ENCODE data around the gene CCDC82. TPM values are rescaled to one million over a fixed set of nuclear protein-coding genes. Genes with fewer than 3 reads are reported as not detected.

Gene CCDC82
- total RNA-seq, 4 donors from 2014 or later, result 12.5 to 31.9 (median 14.3) TPM

DNA sequence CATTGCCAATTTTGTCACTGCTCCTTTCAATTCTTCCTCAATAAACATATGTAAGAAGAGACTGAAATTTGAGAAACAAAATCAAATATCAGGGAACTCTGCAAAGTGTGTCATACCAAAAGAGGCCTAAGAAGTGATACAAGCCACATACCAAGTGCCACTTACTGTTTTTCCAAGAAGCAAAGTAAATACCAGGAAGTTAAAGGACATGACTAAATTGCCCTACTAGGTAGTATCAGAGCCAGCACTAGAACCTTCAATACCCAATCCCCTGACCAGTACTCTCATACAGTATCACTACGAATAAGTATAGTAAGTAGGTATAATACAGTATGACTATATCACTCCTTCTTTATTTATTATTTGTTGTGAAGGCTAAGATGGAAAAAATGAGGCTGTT, 60.3 kb downstream of the CCDC82 start:
- TF ChIP-seq CTCF (IDR thresholded peaks at IDR 0.05) (no peak), EP300 (IDR thresholded peaks at IDR 0.05) (no peak), POLR2AphosphoS5 (IDR thresholded peaks at IDR 0.05) (no peak), POLR2A (IDR thresholded peaks at IDR 0.05) (no peak)
- DNase-seq (ENCODE audit: low spot score in 2 of 2), result no peak
- H3K36me3 ChIP-seq, result no peaks in the 10 kb centered on the region
- H3K27me3 ChIP-seq, result no peaks in the 10 kb centered on the region
- no peak overlapping the region for H3K4me3 ChIP-seq
- peaks cover 65% of the 10 kb centered on the region for H3K4me1 ChIP-seq
- no peak overlapping the region for H3K27ac ChIP-seq
- no peaks in the 10 kb centered on the region for H3K9me3 ChIP-seq
- WGBS, result 93% methylated on average over 1 of the region's 1 CpG

GRCh38 chr11:96328395-96329010, 61.2 kb downstream of the CCDC82 start:
- H3K27me3 ChIP-seq, result no peaks in the 10 kb centered on the region
- no peak overlapping the region for H3K27ac ChIP-seq
- no peak for TF ChIP-seq POLR2AphosphoS5 (IDR thresholded peaks at IDR 0.05)
- no peak for TF ChIP-seq EP300 (IDR thresholded peaks at IDR 0.05)
- no peak for TF ChIP-seq CTCF (IDR thresholded peaks at IDR 0.05)
- no peak for TF ChIP-seq POLR2A (IDR thresholded peaks at IDR 0.05)
- 54% methylated on average over 8 of the region's 8 CpGs for WGBS
- no peaks in the 10 kb centered on the region for H3K9me3 ChIP-seq
- H3K4me1 ChIP-seq, result peaks cover 63% of the 10 kb centered on the region
- H3K36me3 ChIP-seq, result no peaks in the 10 kb centered on the region
- no peak overlapping the region for H3K4me3 ChIP-seq
- DNase-seq (ENCODE audit: low spot score in 2 of 2), result no peak

- no peak for TF ChIP-seq EP300 (IDR thresholded peaks at IDR 0.05)
- no peak for TF ChIP-seq POLR2A (IDR thresholded peaks at IDR 0.05)
- no peak for TF ChIP-seq CTCF (IDR thresholded peaks at IDR 0.05)
- TF ChIP-seq POLR2AphosphoS5 (IDR thresholded peaks at IDR 0.05), result no peak
- H3K27me3 ChIP-seq, result no peaks in the 10 kb centered on the region
- H3K36me3 ChIP-seq, result no peaks in the 10 kb centered on the region
- DNase-seq (ENCODE audit: low spot score in 2 of 2), result no peak
- H3K9me3 ChIP-seq, result no peaks in the 10 kb centered on the region
- H3K4me3 ChIP-seq, result no peak overlapping the region
- peaks cover 48% of the 10 kb centered on the region for H3K4me1 ChIP-seq
- 81% methylated on average over 7 of the region's 7 CpGs for WGBS
- H3K27ac ChIP-seq, result no peak overlapping the region
Measured at GRCh38 chr11:96326959-96327358, 62.8 kb downstream of the CCDC82 start.

- Histone ChIP-seq H3K9me3 (no peaks in the 10 kb centered on the region), H3K4me3 (no peak overlapping the region), H3K27me3 (no peaks in the 10 kb centered on the region), H3K4me1 (peaks cover 51% of the 10 kb centered on the region), H3K27ac (peak overlapping the region; percentile 41), H3K36me3 (no peaks in the 10 kb centered on the region)
- TF ChIP-seq EP300 (IDR thresholded peaks at IDR 0.05) (no peak), POLR2A (IDR thresholded peaks at IDR 0.05) (no peak), POLR2AphosphoS5 (IDR thresholded peaks at IDR 0.05) (no peak)
- DNase-seq (ENCODE audit: low spot score in 2 of 2), result no peak
- whole genome bisulfite sequencing, result 31% methylated on average over 1 of the region's 1 CpG
Measured at GRCh38 chr11:96324912-96325311, 64.8 kb downstream of the CCDC82 start.

GRCh38 chr11:96323642-96323985, 66.1 kb downstream of the CCDC82 start:
- Histone ChIP-seq H3K27me3 (no peaks in the 10 kb centered on the region), H3K9me3 (no peaks in the 10 kb centered on the region), H3K4me1 (peaks cover 48% of the 10 kb centered on the region), H3K27ac (no peak overlapping the region), H3K36me3 (no peaks in the 10 kb centered on the region), H3K4me3 (no peak overlapping the region)
- no peak for TF ChIP-seq POLR2AphosphoS5 (IDR thresholded peaks at IDR 0.05)
- TF ChIP-seq POLR2A (IDR thresholded peaks at IDR 0.05), result no peak
- TF ChIP-seq EP300 (IDR thresholded peaks at IDR 0.05), result no peak
- TF ChIP-seq CTCF (IDR thresholded peaks at IDR 0.05), result no peak
- WGBS, result 93% methylated on average over 6 of the region's 6 CpGs
- DNase-seq (ENCODE audit: low spot score in 2 of 2), result no peak

Measured in suprapubic skin (tissue), 4 donors.